GM21529 (cell line): ENCODE results near the gene ARHGAP26.

ENCODE experiments used
- ATAC-seq: cut with Tn5 transposase; IDR thresholded peaks from one replicate; pipeline ENCODE4 v1.9.1; 2021; ENCODE audit not compliant: unreplicated experiment

Gene ARHGAP26

GRCh38 chr5:143052967-143053682 lies 282.9 kb downstream of the ARHGAP26 start:
- ATAC-seq = no peak

GRCh38 chr5:143053780-143054179 lies 283.6 kb downstream of the ARHGAP26 start:
- no peak for ATAC-seq

- ATAC-seq = peak; percentile 50
Measured at GRCh38 chr5:143054480-143054941, 284.3 kb downstream of the ARHGAP26 start.

- no peak for ATAC-seq
Measured at GRCh38 chr5:143055596-143056338, 285.6 kb downstream of the ARHGAP26 start.

GRCh38 chr5:143056339-143056704 lies 286.1 kb downstream of the ARHGAP26 start:
- no peak for ATAC-seq

GRCh38 chr5:143056792-143057579 lies 286.8 kb downstream of the ARHGAP26 start:
- ATAC-seq = peak; percentile 38

- peak; percentile 56 for ATAC-seq
Measured at GRCh38 chr5:143057580-143057999, 287.4 kb downstream of the ARHGAP26 start.

- no peak for ATAC-seq
Measured at GRCh38 chr5:143059355-143059754, 289.2 kb downstream of the ARHGAP26 start.

- ATAC-seq = no peak
Measured at GRCh38 chr5:143059976-143060765, 290.0 kb downstream of the ARHGAP26 start.

- ATAC-seq = no peak
Measured at GRCh38 chr5:143061161-143061945, 291.2 kb downstream of the ARHGAP26 start.

GRCh38 chr5:143062379-143062778 lies 292.2 kb downstream of the ARHGAP26 start:
- no peak for ATAC-seq

- no peak for ATAC-seq
Measured at GRCh38 chr5:143063175-143063970, 293.2 kb downstream of the ARHGAP26 start.

GRCh38 chr5:143064218-143064641 lies 294.1 kb downstream of the ARHGAP26 start:
- ATAC-seq = no peak

GRCh38 chr5:143064676-143065075 lies 294.5 kb downstream of the ARHGAP26 start:
- ATAC-seq = no peak

GRCh38 chr5:143065185-143065965 lies 295.2 kb downstream of the ARHGAP26 start:
- no peak for ATAC-seq

GRCh38 chr5:143065996-143066522 lies 295.9 kb downstream of the ARHGAP26 start:
- ATAC-seq = peak; percentile 7

GRCh38 chr5:143066556-143067281 lies 296.5 kb downstream of the ARHGAP26 start:
- peak; percentile 77 for ATAC-seq
